ENCODE data around the gene UGT1A6.
A peak's percentile ranks its signal among the peaks of the same experiment; 100 is the strongest.
"Not testable (repeated sequence)": the region's sequence is repeated elsewhere in the genome, so short reads cannot be mapped to it uniquely, and the experiment has no call there.

Gene UGT1A6

GRCh38 chr2:233692648-233693047, at the start of gene UGT1A6:
UGT1A6 (plus strand) TSS chr2:233692890; CDS start chr2:233693005, 115 bp downstream.
- no peak for FAIRE-seq

GRCh38 chr2:233643128-233643527, 49.6 kb upstream of the UGT1A6 start:
- no peak for FAIRE-seq

GRCh38 chr2:233646033-233646432, 46.7 kb upstream of the UGT1A6 start:
- not testable (repeated sequence) for FAIRE-seq

GRCh38 chr2:233650981-233651380, 41.7 kb upstream of the UGT1A6 start:
- no peak for FAIRE-seq

- no peak for FAIRE-seq
These were observed 41.3 kb upstream of the UGT1A6 start for GRCh38 chr2:233651430-233651829.

GRCh38 chr2:233654501-233654900, 38.2 kb upstream of the UGT1A6 start:
- no peak for FAIRE-seq

GRCh38 chr2:233655043-233655442, 37.6 kb upstream of the UGT1A6 start:
- no peak for FAIRE-seq

- FAIRE-seq = not testable (repeated sequence)
These were observed 36.7 kb upstream of the UGT1A6 start for GRCh38 chr2:233655943-233656342.

- no peak for FAIRE-seq
These were observed 36.2 kb upstream of the UGT1A6 start for GRCh38 chr2:233656443-233656842.

- FAIRE-seq = no peak
These were observed 34.1 kb upstream of the UGT1A6 start for GRCh38 chr2:233658610-233659009.

GRCh38 chr2:233663911-233664310, 28.8 kb upstream of the UGT1A6 start:
- FAIRE-seq = no peak

- FAIRE-seq = no peak
These were observed 24.0 kb upstream of the UGT1A6 start for GRCh38 chr2:233668605-233669260.

- FAIRE-seq = no peak
These were observed 21.2 kb upstream of the UGT1A6 start, which contains the start of gene UGT1A9 for GRCh38 chr2:233671290-233672161. UGT1A9 (plus strand) TSS chr2:233671898; CDS start chr2:233671935, 37 bp downstream.

- no peak for FAIRE-seq
These were observed 19.8 kb upstream of the UGT1A6 start for GRCh38 chr2:233672886-233673285.

- no peak for FAIRE-seq
These were observed 18.8 kb upstream of the UGT1A6 start for GRCh38 chr2:233673896-233674295.

GRCh38 chr2:233674314-233674713, 18.4 kb upstream of the UGT1A6 start:
- FAIRE-seq = no peak

- no peak for FAIRE-seq
These were observed 17.7 kb upstream of the UGT1A6 start for GRCh38 chr2:233674995-233675394.

- FAIRE-seq = no peak
These were observed 16.6 kb upstream of the UGT1A6 start for GRCh38 chr2:233676046-233676445.

GRCh38 chr2:233679196-233679595, 13.5 kb upstream of the UGT1A6 start:
- no peak for FAIRE-seq

GRCh38 chr2:233680361-233681045, 12.2 kb upstream of the UGT1A6 start:
- no peak for FAIRE-seq

GRCh38 chr2:233681521-233682099, 11.1 kb upstream of the UGT1A6 start, which contains the start of gene UGT1A7:
UGT1A7 (plus strand) TSS chr2:233681901; CDS start chr2:233681938, 37 bp downstream.
- no peak for FAIRE-seq

GRCh38 chr2:233684640-233685039, 8.1 kb upstream of the UGT1A6 start:
- peak; percentile 17 for FAIRE-seq

- FAIRE-seq = no peak
These were observed 5.8 kb upstream of the UGT1A6 start for GRCh38 chr2:233686928-233687327.
